ENCODE measurements around the gene TBCD. TPM values are rescaled to one million over a fixed set of nuclear protein-coding genes. Genes with fewer than 3 reads are reported as not detected.
"Not testable (repeated sequence)": the region's sequence is repeated elsewhere in the genome, so short reads cannot be mapped to it uniquely, and the experiment has no call there.

TBCD gene
- total and polyA plus RNA-seq, 5 experiments from 2014 or later = 41.2 to 170 (median 91.9) TPM

- Mint-ChIP-seq H3K9me3 (no peaks in the 10 kb centered on the region), H3K27ac (no peak overlapping the region), H3K4me3 (no peak overlapping the region), H3K4me1 (peaks cover 6 to 19% (median 14%) of the 10 kb centered on the region in 4 donors), H3K27me3 (no peaks in the 10 kb centered on the region), H3K36me3 (peaks cover 0 to 7% (median 2%) of the 10 kb centered on the region in 3 donors)
- DNase-seq (no peak), ATAC-seq (no peak)
- POLR2A ChIA-PET = interaction anchor here (0.6 kb wide), 1 partner anchor 8 kb away, joined by 4 read pairs; no protein-coding TSS in a partner anchor
These were observed 213.5 kb downstream of the TBCD start for GRCh38 chr17:82965371-82965770.

- no peak for ATAC-seq
- Mint-ChIP-seq H3K4me3 (no peak overlapping the region), H3K27me3 (peaks cover 0 to 2% (median 0%) of the 10 kb centered on the region in 5 donors), H3K9me3 (no peaks in the 10 kb centered on the region), H3K4me1 (peaks cover 7 to 23% (median 15%) of the 10 kb centered on the region in 4 donors), H3K27ac (no peak overlapping the region), H3K36me3 (peaks cover 0 to 7% (median 2%) of the 10 kb centered on the region in 3 donors)
- no peak for DNase-seq
- POLR2A ChIA-PET = no interaction called here
These were observed 214.6 kb downstream of the TBCD start for GRCh38 chr17:82966415-82966814.

GRCh38 chr17:82967268-82968032 is 215.6 kb downstream of the TBCD start:
- DNase-seq (no peak), ATAC-seq (no peak)
- H3K27me3 Mint-ChIP-seq = peaks cover 0 to 2% (median 0%) of the 10 kb centered on the region in 5 donors
- H3K27ac Mint-ChIP-seq = no peak overlapping the region
- POLR2A ChIA-PET = no interaction called here
- no peaks in the 10 kb centered on the region for H3K9me3 Mint-ChIP-seq
- peaks cover 0 to 7% (median 2%) of the 10 kb centered on the region in 3 donors for H3K36me3 Mint-ChIP-seq
- no peak overlapping the region for H3K4me3 Mint-ChIP-seq
- peaks cover 7 to 20% (median 13%) of the 10 kb centered on the region in 4 donors for H3K4me1 Mint-ChIP-seq

- H3K27ac Mint-ChIP-seq, ATAC-seq, H3K9me3 Mint-ChIP-seq, H3K27me3 Mint-ChIP-seq, POLR2A ChIA-PET, H3K36me3 Mint-ChIP-seq, DNase-seq, H3K4me3 Mint-ChIP-seq: not testable (repeated sequence)
- peaks cover 7 to 18% (median 13%) of the 10 kb centered on the region in 4 donors for H3K4me1 Mint-ChIP-seq
These were observed 216.4 kb downstream of the TBCD start for GRCh38 chr17:82968033-82968841.

- DNase-seq = no peak
- Mint-ChIP-seq H3K4me1 (peaks cover 4 to 14% (median 8%) of the 10 kb centered on the region in 4 donors), H3K9me3 (no peaks in the 10 kb centered on the region), H3K4me3 (peak overlapping the region in 4 of 10 donors; percentile 10 to 36 (median 24)), H3K36me3 (peaks cover 0 to 7% (median 2%) of the 10 kb centered on the region in 3 donors), H3K27me3 (peaks cover 0 to 2% (median 0%) of the 10 kb centered on the region in 5 donors), H3K27ac (peak overlapping the region in 1 of 10 donors; percentile 27)
- no peak for ATAC-seq
- POLR2A ChIA-PET = interaction anchor here (0.8 kb wide), 1 partner anchor 59 kb away, joined by 3 read pairs; no protein-coding TSS in a partner anchor
These were observed 218.2 kb downstream of the TBCD start for GRCh38 chr17:82970067-82970466.

- peaks cover 0 to 7% (median 2%) of the 10 kb centered on the region in 3 donors for H3K36me3 Mint-ChIP-seq
- H3K27me3 Mint-ChIP-seq = peaks cover 0 to 2% (median 0%) of the 10 kb centered on the region in 5 donors
- H3K9me3 Mint-ChIP-seq = no peaks in the 10 kb centered on the region
- peaks cover 4 to 14% (median 8%) of the 10 kb centered on the region in 4 donors for H3K4me1 Mint-ChIP-seq
- POLR2A ChIA-PET = no interaction called here
- peak overlapping the region in 1 of 10 donors; percentile 47 for H3K27ac Mint-ChIP-seq
- no peak for ATAC-seq
- peak overlapping the region in 1 of 10 donors; percentile 2 for H3K4me3 Mint-ChIP-seq
- no peak for DNase-seq
These were observed 219.1 kb downstream of the TBCD start for GRCh38 chr17:82970818-82971590.

GRCh38 chr17:82972836-82973372 is 221.0 kb downstream of the TBCD start:
- Mint-ChIP-seq H3K9me3 (no peaks in the 10 kb centered on the region), H3K4me1 (peaks cover 4 to 11% (median 8%) of the 10 kb centered on the region in 4 donors), H3K27ac (peak overlapping the region in 1 of 10 donors; percentile 48), H3K36me3 (no peaks in the 10 kb centered on the region), H3K27me3 (peaks cover 0 to 2% (median 0%) of the 10 kb centered on the region in 5 donors), H3K4me3 (no peak overlapping the region)
- ATAC-seq = no peak
- POLR2A ChIA-PET = no interaction called here
- DNase-seq = no peak

- POLR2A ChIA-PET = no interaction called here
These were observed 221.7 kb downstream of the TBCD start for GRCh38 chr17:82973456-82974135.

GRCh38 chr17:82974136-82974952 is 222.5 kb downstream of the TBCD start:
- POLR2A ChIA-PET = no interaction called here
- H3K9me3 Mint-ChIP-seq = no peaks in the 10 kb centered on the region
- no peak overlapping the region for H3K4me3 Mint-ChIP-seq
- no peaks in the 10 kb centered on the region for H3K36me3 Mint-ChIP-seq
- peaks cover 15 to 23% (median 21%) of the 10 kb centered on the region in 4 donors for H3K4me1 Mint-ChIP-seq
- H3K27me3 Mint-ChIP-seq = peaks cover 0 to 2% (median 0%) of the 10 kb centered on the region in 5 donors
- no peak overlapping the region for H3K27ac Mint-ChIP-seq
- ATAC-seq (no peak), DNase-seq (no peak)

More at GRCh38 chr17:82973456-82974135, 221.7 kb downstream of the TBCD start:
- no peak for ATAC-seq
- Mint-ChIP-seq H3K27me3 (peaks cover 0 to 2% (median 0%) of the 10 kb centered on the region in 5 donors), H3K27ac (no peak overlapping the region), H3K36me3 (no peaks in the 10 kb centered on the region), H3K9me3 (no peaks in the 10 kb centered on the region), H3K4me3 (no peak overlapping the region), H3K4me1 (peaks cover 8 to 15% (median 14%) of the 10 kb centered on the region in 4 donors)
- no peak for DNase-seq

- no peaks in the 10 kb centered on the region for H3K27me3 Mint-ChIP-seq
- peak overlapping the region in 1 of 10 donors; percentile 39 for H3K27ac Mint-ChIP-seq
- peak overlapping the region in 1 of 10 donors; percentile 19 for H3K4me3 Mint-ChIP-seq
- DNase-seq = no peak
- H3K9me3 Mint-ChIP-seq = no peaks in the 10 kb centered on the region
- peaks cover 17 to 33% (median 26%) of the 10 kb centered on the region in 4 donors for H3K4me1 Mint-ChIP-seq
- no peak for ATAC-seq
- POLR2A ChIA-PET = no interaction called here
- no peaks in the 10 kb centered on the region for H3K36me3 Mint-ChIP-seq
These were observed 225.2 kb downstream of the TBCD start for GRCh38 chr17:82976982-82977488.

GRCh38 chr17:82977606-82978005 is 225.7 kb downstream of the TBCD start:
- H3K9me3 Mint-ChIP-seq = no peaks in the 10 kb centered on the region
- H3K36me3 Mint-ChIP-seq = peaks cover 0 to 2% (median 0%) of the 10 kb centered on the region in 3 donors
- peaks cover 17 to 33% (median 26%) of the 10 kb centered on the region in 4 donors for H3K4me1 Mint-ChIP-seq
- H3K27me3 Mint-ChIP-seq = no peaks in the 10 kb centered on the region
- no peak for ATAC-seq
- no peak overlapping the region for H3K4me3 Mint-ChIP-seq
- POLR2A ChIA-PET = no interaction called here
- no peak for DNase-seq
- no peak overlapping the region for H3K27ac Mint-ChIP-seq
